ENCODE data around the gene HSPA12B. TPM values are rescaled to one million over a fixed set of nuclear protein-coding genes. Genes with fewer than 3 reads are reported as not detected.

HSPA12B gene
- total and polyA plus RNA-seq, 2 donors: 1.5 to 2.3 TPM

GRCh38 chr20:3723284-3723683 lies 9.2 kb upstream of the HSPA12B start:
- 88% methylated on average over 8 of the region's 8 CpGs for WGBS
- H3K9me3 ChIP-seq (ENCODE audit: control insufficient read depth in 2 of 2, insufficient read depth in 1 of 2, low read length in 1 of 2): no peaks in the 10 kb centered on the region
- H3K27me3 ChIP-seq (ENCODE audit: control insufficient read depth in 2 of 2, insufficient read depth in 1 of 2, low read length in 1 of 2): peaks cover 0 to 14% of the 10 kb centered on the region in 2 donors
- H3K4me1 ChIP-seq (ENCODE audit: control insufficient read depth in 2 of 2, insufficient read depth in 2 of 2, low read length in 2 of 2): peaks cover 0 to 4% of the 10 kb centered on the region in 2 donors
- no peaks in the 10 kb centered on the region for H3K36me3 ChIP-seq (ENCODE audit: control insufficient read depth in 2 of 2, insufficient read depth in 2 of 2, low read length in 1 of 2)
- DNase-seq (ENCODE audit: low read depth in 6 of 9, low spot score in 9 of 9): no peak
- no peak overlapping the region for H3K27ac ChIP-seq (ENCODE audit: low read depth in 1 of 2, low read length in 1 of 2)
- H3K4me3 ChIP-seq (ENCODE audit: low read length in 2 of 2): no peak overlapping the region

DNA sequence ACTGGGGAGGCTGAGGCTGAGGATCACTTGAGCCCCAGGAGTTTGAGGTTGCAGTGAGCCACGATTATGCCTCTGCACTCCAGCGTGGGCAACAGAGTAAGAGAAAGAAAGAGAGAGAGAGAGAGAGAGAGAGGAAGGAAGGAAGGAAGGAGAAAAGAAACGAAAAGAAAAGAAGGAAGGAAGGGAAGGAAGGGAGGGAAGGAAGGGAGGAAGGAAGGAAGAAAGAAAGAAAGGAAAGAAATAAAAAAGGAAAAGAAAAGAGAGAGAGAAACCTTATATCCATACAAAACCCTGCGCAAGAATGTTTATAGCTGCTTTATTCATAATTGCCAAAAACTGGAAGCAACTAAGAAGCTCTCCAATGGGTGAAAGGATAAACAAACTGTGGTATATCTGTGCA lies 8.1 kb upstream of the HSPA12B start:
- H3K36me3 ChIP-seq (ENCODE audit: control insufficient read depth in 2 of 2, insufficient read depth in 2 of 2, low read length in 1 of 2): no peaks in the 10 kb centered on the region
- H3K4me1 ChIP-seq (ENCODE audit: control insufficient read depth in 2 of 2, insufficient read depth in 2 of 2, low read length in 2 of 2): peaks cover 0 to 4% of the 10 kb centered on the region in 2 donors
- H3K4me3 ChIP-seq (ENCODE audit: low read length in 2 of 2): no peak overlapping the region
- WGBS: 65% methylated on average over 4 of the region's 4 CpGs
- H3K27me3 ChIP-seq (ENCODE audit: control insufficient read depth in 2 of 2, insufficient read depth in 1 of 2, low read length in 1 of 2): peaks cover 0 to 21% of the 10 kb centered on the region in 2 donors
- no peak overlapping the region for H3K27ac ChIP-seq (ENCODE audit: low read depth in 1 of 2, low read length in 1 of 2)
- DNase-seq (ENCODE audit: low read depth in 6 of 9, low spot score in 9 of 9): no peak
- no peaks in the 10 kb centered on the region for H3K9me3 ChIP-seq (ENCODE audit: control insufficient read depth in 2 of 2, insufficient read depth in 1 of 2, low read length in 1 of 2)

DNA sequence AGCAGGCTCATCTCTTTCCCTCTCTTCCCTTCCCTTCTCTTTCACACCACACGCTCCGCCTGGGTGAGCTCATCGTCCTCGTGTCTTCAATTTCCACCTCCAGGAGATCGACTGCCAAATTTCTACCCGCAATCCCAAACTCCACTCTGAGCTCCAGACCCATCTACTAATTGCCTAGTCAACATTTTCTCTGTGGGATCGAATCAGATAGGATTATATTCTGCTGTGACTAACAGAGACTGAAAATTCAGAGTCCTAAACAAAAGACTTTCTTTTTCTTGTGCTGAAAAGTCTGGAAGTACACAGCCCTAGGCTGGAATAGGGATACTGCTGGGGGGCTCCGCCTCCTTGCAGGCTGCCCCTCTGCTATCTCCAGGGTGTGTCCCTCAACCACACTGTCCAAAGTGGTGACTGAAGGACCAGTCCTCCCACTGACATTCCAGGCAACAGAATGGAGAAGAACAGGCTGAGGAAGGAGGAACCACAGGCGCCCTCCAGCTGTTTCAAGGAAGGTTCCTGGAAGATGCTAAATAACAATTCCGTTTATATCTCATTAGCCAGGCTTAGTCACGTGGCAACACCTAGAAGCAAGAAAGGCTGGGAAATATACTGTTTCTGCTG lies 5.0 kb upstream of the HSPA12B start:
- no peak for DNase-seq (ENCODE audit: low read depth in 6 of 9, low spot score in 9 of 9)
- H3K4me1 ChIP-seq (ENCODE audit: control insufficient read depth in 2 of 2, insufficient read depth in 2 of 2, low read length in 2 of 2): peaks cover 0 to 9% of the 10 kb centered on the region in 2 donors
- H3K27me3 ChIP-seq (ENCODE audit: control insufficient read depth in 2 of 2, insufficient read depth in 1 of 2, low read length in 1 of 2): peaks cover 8 to 36% of the 10 kb centered on the region in 2 donors
- WGBS: 69% methylated on average over 11 of the region's 11 CpGs
- no peaks in the 10 kb centered on the region for H3K36me3 ChIP-seq (ENCODE audit: control insufficient read depth in 2 of 2, insufficient read depth in 2 of 2, low read length in 1 of 2)
- no peak overlapping the region for H3K27ac ChIP-seq (ENCODE audit: low read depth in 1 of 2, low read length in 1 of 2)
- H3K4me3 ChIP-seq (ENCODE audit: low read length in 2 of 2): no peak overlapping the region
- no peaks in the 10 kb centered on the region for H3K9me3 ChIP-seq (ENCODE audit: control insufficient read depth in 2 of 2, insufficient read depth in 1 of 2, low read length in 1 of 2)

GRCh38 chr20:3728354-3728753 lies 4.1 kb upstream of the HSPA12B start:
- H3K4me3 ChIP-seq (ENCODE audit: low read length in 2 of 2): no peak overlapping the region
- no peak overlapping the region for H3K27ac ChIP-seq (ENCODE audit: low read depth in 1 of 2, low read length in 1 of 2)
- H3K4me1 ChIP-seq (ENCODE audit: control insufficient read depth in 2 of 2, insufficient read depth in 2 of 2, low read length in 2 of 2): peaks cover 0 to 15% of the 10 kb centered on the region in 2 donors
- WGBS: 94% methylated on average over 5 of the region's 5 CpGs
- peaks cover 15 to 44% of the 10 kb centered on the region in 2 donors for H3K27me3 ChIP-seq (ENCODE audit: control insufficient read depth in 2 of 2, insufficient read depth in 1 of 2, low read length in 1 of 2)
- DNase-seq (ENCODE audit: low read depth in 6 of 9, low spot score in 9 of 9): no peak
- H3K36me3 ChIP-seq (ENCODE audit: control insufficient read depth in 2 of 2, insufficient read depth in 2 of 2, low read length in 1 of 2): no peaks in the 10 kb centered on the region
- H3K9me3 ChIP-seq (ENCODE audit: control insufficient read depth in 2 of 2, insufficient read depth in 1 of 2, low read length in 1 of 2): no peaks in the 10 kb centered on the region

DNA sequence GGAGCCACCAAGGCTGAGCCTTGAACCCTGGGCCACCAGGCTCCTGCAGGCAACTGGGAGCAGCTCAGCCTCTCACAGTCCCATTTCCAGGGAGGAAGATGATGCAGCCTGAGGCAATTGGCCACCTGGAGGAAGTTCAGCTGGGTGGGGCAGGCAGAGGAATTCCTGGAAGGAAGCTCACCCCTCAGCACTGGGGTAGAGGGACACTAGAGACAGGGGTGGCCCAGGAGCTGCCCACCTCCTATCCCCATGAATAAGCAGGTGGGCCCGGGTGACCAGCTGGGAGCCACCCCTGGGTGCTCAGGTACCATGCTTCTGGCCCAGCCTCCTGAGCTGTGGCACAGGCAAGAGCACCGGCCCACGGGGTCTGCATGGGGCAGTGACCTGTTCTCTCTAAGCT lies 3.6 kb upstream of the HSPA12B start:
- Histone ChIP-seq H3K27ac (ENCODE audit: low read depth in 1 of 2, low read length in 1 of 2) (no peak overlapping the region), H3K36me3 (ENCODE audit: control insufficient read depth in 2 of 2, insufficient read depth in 2 of 2, low read length in 1 of 2) (no peaks in the 10 kb centered on the region), H3K4me3 (ENCODE audit: low read length in 2 of 2) (no peak overlapping the region), H3K4me1 (ENCODE audit: control insufficient read depth in 2 of 2, insufficient read depth in 2 of 2, low read length in 2 of 2) (peaks cover 0 to 15% of the 10 kb centered on the region in 2 donors), H3K27me3 (ENCODE audit: control insufficient read depth in 2 of 2, insufficient read depth in 1 of 2, low read length in 1 of 2) (peaks cover 18 to 49% of the 10 kb centered on the region in 2 donors), H3K9me3 (ENCODE audit: control insufficient read depth in 2 of 2, insufficient read depth in 1 of 2, low read length in 1 of 2) (no peaks in the 10 kb centered on the region)
- DNase-seq (ENCODE audit: low read depth in 6 of 9, low spot score in 9 of 9): no peak
- 94% methylated on average over 3 of the region's 3 CpGs for WGBS

DNA sequence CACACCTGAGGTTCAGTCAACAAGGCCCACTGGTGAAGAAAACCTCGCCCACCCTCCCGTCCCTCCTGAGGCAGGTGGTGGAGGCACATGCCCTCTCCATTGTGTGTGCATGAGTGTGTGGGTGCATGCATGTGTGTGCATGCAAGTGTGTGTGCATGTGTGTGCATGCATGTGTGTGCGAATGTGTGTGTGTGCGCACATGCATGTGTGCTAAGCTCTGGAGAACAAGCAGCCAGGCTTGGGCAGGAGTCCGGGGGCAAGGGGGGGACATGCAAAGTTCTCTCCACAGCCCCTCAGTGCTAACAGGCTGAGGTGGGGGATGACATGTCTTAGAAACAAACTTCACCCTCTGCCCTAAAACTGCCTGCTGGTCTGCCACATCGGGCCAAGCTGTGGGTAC lies 3.1 kb upstream of the HSPA12B start:
- H3K36me3 ChIP-seq (ENCODE audit: control insufficient read depth in 2 of 2, insufficient read depth in 2 of 2, low read length in 1 of 2): no peaks in the 10 kb centered on the region
- H3K27me3 ChIP-seq (ENCODE audit: control insufficient read depth in 2 of 2, insufficient read depth in 1 of 2, low read length in 1 of 2): peaks cover 20 to 50% of the 10 kb centered on the region in 2 donors
- H3K4me1 ChIP-seq (ENCODE audit: control insufficient read depth in 2 of 2, insufficient read depth in 2 of 2, low read length in 2 of 2): peaks cover 0 to 15% of the 10 kb centered on the region in 2 donors
- H3K27ac ChIP-seq (ENCODE audit: low read depth in 1 of 2, low read length in 1 of 2): no peak overlapping the region
- no peak overlapping the region for H3K4me3 ChIP-seq (ENCODE audit: low read length in 2 of 2)
- no peak for DNase-seq (ENCODE audit: low read depth in 6 of 9, low spot score in 9 of 9)
- no peaks in the 10 kb centered on the region for H3K9me3 ChIP-seq (ENCODE audit: control insufficient read depth in 2 of 2, insufficient read depth in 1 of 2, low read length in 1 of 2)
- WGBS: 95% methylated on average over 6 of the region's 6 CpGs

DNA sequence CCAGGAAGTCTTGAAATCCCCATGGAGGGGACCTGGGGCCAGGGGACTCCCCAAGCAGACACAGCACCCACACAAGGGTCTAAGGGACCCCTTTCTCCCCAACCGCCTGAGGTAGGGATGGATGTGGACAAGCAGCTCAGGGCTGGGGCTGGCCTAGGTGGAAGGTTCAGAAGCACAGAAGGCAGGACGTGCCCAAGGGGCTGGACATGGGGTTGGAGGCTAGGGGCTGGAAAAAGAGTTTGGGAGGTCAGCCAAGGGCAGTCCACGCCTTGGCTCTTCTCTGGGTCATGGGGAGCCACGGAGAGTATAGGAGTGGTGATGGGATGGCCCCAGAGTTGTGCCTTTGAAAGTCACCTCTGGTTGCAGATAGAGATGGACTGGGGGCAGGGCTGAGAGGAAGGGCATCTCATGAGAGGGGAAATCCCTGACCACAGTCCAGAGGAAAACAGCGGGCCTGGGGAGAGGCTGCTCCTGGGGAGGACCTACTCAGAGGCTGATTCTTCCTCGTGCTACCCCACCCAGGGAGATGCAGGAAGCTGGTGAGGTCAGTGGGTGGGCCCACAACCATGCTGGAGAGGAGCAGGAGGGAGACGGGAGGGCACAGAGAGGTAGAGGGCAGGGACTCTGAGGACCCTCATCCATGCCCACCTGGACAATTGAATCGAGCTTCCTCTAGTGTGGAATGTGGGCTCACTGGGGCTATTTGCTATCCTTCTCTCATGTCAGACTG lies 2.5 kb upstream of the HSPA12B start:
- 83% methylated on average over 8 of the region's 8 CpGs for WGBS
- no peaks in the 10 kb centered on the region for H3K36me3 ChIP-seq (ENCODE audit: control insufficient read depth in 2 of 2, insufficient read depth in 2 of 2, low read length in 1 of 2)
- H3K9me3 ChIP-seq (ENCODE audit: control insufficient read depth in 2 of 2, insufficient read depth in 1 of 2, low read length in 1 of 2): no peaks in the 10 kb centered on the region
- H3K4me1 ChIP-seq (ENCODE audit: control insufficient read depth in 2 of 2, insufficient read depth in 2 of 2, low read length in 2 of 2): peaks cover 0 to 15% of the 10 kb centered on the region in 2 donors
- H3K4me3 ChIP-seq (ENCODE audit: low read length in 2 of 2): no peak overlapping the region
- no peak for DNase-seq (ENCODE audit: low read depth in 6 of 9, low spot score in 9 of 9)
- peaks cover 20 to 50% of the 10 kb centered on the region in 2 donors for H3K27me3 ChIP-seq (ENCODE audit: control insufficient read depth in 2 of 2, insufficient read depth in 1 of 2, low read length in 1 of 2)
- no peak overlapping the region for H3K27ac ChIP-seq (ENCODE audit: low read depth in 1 of 2, low read length in 1 of 2)

DNA sequence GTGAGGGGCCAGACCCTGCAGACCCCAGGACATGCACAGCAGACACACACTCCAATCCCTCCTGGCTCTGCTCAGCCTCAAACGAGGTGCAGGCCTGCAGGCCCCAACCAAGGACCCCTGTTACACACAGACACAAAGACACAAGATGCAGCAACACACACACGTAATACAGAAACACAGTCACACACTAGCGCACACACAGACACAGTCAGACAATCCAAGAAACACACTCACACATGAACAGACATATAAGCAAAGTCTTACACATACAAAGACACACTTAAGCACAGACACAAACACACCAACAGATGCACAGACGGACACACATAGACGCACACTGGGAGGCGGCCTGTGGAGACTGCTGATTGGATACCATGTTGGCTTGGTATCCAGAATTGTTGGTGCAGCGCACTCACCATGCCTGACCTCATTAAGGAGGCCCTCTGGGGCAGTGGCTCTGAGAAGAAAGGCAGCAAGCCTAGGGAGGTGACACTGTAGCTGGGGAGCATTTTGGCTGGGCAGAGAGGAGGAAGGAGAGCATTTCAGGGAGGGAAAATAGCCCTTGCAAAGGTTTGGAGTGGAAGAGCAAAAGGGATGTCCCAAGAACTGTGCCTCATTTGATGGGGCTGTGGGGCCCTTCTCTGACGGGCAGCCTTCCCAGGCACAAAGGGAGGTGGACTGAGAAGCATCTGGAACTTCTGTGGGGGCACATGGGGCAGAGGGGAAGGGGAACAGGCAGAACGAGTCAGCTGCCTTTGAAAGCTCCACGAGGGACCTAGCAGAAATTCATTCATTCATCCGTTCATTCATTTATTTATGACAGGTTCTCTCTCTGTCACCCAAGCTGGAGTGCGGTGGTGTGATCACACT lies 1.4 kb upstream of the HSPA12B start:
- H3K27ac ChIP-seq (ENCODE audit: low read depth in 1 of 2, low read length in 1 of 2): no peak overlapping the region
- 96% methylated on average over 12 of the region's 12 CpGs for WGBS
- no peak for DNase-seq (ENCODE audit: low read depth in 6 of 9, low spot score in 9 of 9)
- H3K4me1 ChIP-seq (ENCODE audit: control insufficient read depth in 2 of 2, insufficient read depth in 2 of 2, low read length in 2 of 2): peaks cover 0 to 15% of the 10 kb centered on the region in 2 donors
- no peak overlapping the region for H3K4me3 ChIP-seq (ENCODE audit: low read length in 2 of 2)
- no peaks in the 10 kb centered on the region for H3K36me3 ChIP-seq (ENCODE audit: control insufficient read depth in 2 of 2, insufficient read depth in 2 of 2, low read length in 1 of 2)
- peaks cover 20 to 50% of the 10 kb centered on the region in 2 donors for H3K27me3 ChIP-seq (ENCODE audit: control insufficient read depth in 2 of 2, insufficient read depth in 1 of 2, low read length in 1 of 2)
- H3K9me3 ChIP-seq (ENCODE audit: control insufficient read depth in 2 of 2, insufficient read depth in 1 of 2, low read length in 1 of 2): no peaks in the 10 kb centered on the region

- Histone ChIP-seq H3K4me1 (ENCODE audit: control insufficient read depth in 2 of 2, insufficient read depth in 2 of 2, low read length in 2 of 2) (peaks cover 0 to 15% of the 10 kb centered on the region in 2 donors), H3K4me3 (ENCODE audit: low read length in 2 of 2) (no peak overlapping the region), H3K36me3 (ENCODE audit: control insufficient read depth in 2 of 2, insufficient read depth in 2 of 2, low read length in 1 of 2) (no peaks in the 10 kb centered on the region), H3K27ac (ENCODE audit: low read depth in 1 of 2, low read length in 1 of 2) (no peak overlapping the region), H3K27me3 (ENCODE audit: control insufficient read depth in 2 of 2, insufficient read depth in 1 of 2, low read length in 1 of 2) (peaks cover 20 to 50% of the 10 kb centered on the region in 2 donors), H3K9me3 (ENCODE audit: control insufficient read depth in 2 of 2, insufficient read depth in 1 of 2, low read length in 1 of 2) (no peaks in the 10 kb centered on the region)
- WGBS: 86% methylated on average over 16 of the region's 16 CpGs
- DNase-seq (ENCODE audit: low read depth in 6 of 9, low spot score in 9 of 9): no peak
These were observed 550 bp upstream of the HSPA12B start for GRCh38 chr20:3731944-3732326.

Data from thymus (tissue), 11 donors.